Sigmoid colon (tissue), 7 donors: ENCODE measurements around the gene CECR2. TPM values are rescaled to one million over a fixed set of nuclear protein-coding genes. Genes with fewer than 3 reads are reported as not detected.

Source experiments
- DNase-seq: peaks from one replicate; pipeline ENCODE4 v3.0.0-alpha.2; 2019
- H3K27ac ChIP-seq, 4 donors: fragments of 200-600 bp; sonication (generic); one replicate each; pipeline ENCODE4 v1.5.1; 2016 to 2019; ENCODE audit warnings: mild to moderate bottlenecking in 1 of 4
- H3K27me3 ChIP-seq, 3 donors: fragments of 200-600 bp; sonication (generic); one replicate each; pipeline ENCODE4 v1.5.1; 2019; ENCODE audit warnings: mild to moderate bottlenecking in 1 of 3
- H3K36me3 ChIP-seq, 4 donors: fragments of 200-600 bp; sonication (generic); one replicate each; pipeline ENCODE4 v1.5.1; 2016 to 2019
- H3K4me1 ChIP-seq, 4 donors: fragments of 200-600 bp; sonication (generic); one replicate each; pipeline ENCODE4 v1.5.1; 2017 to 2019
- H3K4me3 ChIP-seq, 4 donors: fragments of 200-600 bp; sonication (generic); one replicate each; pipeline ENCODE4 v1.5.1; 2017 to 2019; ENCODE audit warnings: mild to moderate bottlenecking in 2 of 4, moderate library complexity in 1 of 4
- H3K9me3 ChIP-seq, 4 donors: fragments of 200-600 bp in 3 of 4; sonication (generic) in 3 of 4; one replicate each; pipeline versions ENCODE4 v1.5.1 to v1.6.1; 2013 to 2019
- EP300 ChIP-seq, 4 donors: sonication (generic); formaldehyde crosslinking; IDR thresholded peaks; one replicate each; pipeline ENCODE4 v1.6.1; 2017; ENCODE audit warnings: antibody characterized with exemption in 4 of 4
- POLR2A ChIP-seq, 2 donors: fragments of 450-650 bp; IDR thresholded peaks; one replicate each; pipeline ENCODE4 v1.6.1; 2016; ENCODE audit warnings: antibody characterized with exemption in 2 of 2, mild to moderate bottlenecking in 2 of 2, moderate library complexity in 2 of 2
- POLR2AphosphoS5 ChIP-seq, 4 donors: sonication (generic); formaldehyde crosslinking; IDR thresholded peaks; one replicate each; pipeline ENCODE4 v1.6.1; 2017; ENCODE audit warnings: antibody characterized with exemption in 4 of 4
- WGBS, 2 donors: extraction: QIAGEN DNeasy Blood & Tissue Kit; methylation state at CpG; one replicate each; pipeline ENCODE4 v1.1.7; 2013; 5-methylcytosine and 5-hydroxymethylcytosine counted together
- intact Hi-C: fragments of 100-400 bp; cut with DNase I; formaldehyde crosslinking; loops from one replicate; pipeline ENCODE4 v1.15.1; 2023
- polyA plus RNA-seq, 3 donors: library from polyadenylated mRNA; stranded (reverse); fragments of 200-250 nt; gene quantifications; one replicate each; pipeline ENCODE4 v1.2.3, GENCODE V29; 2013
- total RNA-seq, 4 donors: library from RNA; depleted of rRNA; stranded (reverse); fragments of >200 nt; gene quantifications; one replicate each; pipeline ENCODE4 v1.1.0, GENCODE V29; 2016
- TF ChIP-seq, protein P1 (sequence below), 4 experiments: fragments of 450-650 bp in 3 of 4; fragments of 200-600 bp in 1 of 4; IDR thresholded peaks; one replicate each; pipeline ENCODE4 v1.5.1; 2016 to 2019; ENCODE audit warnings: antibody characterized with exemption in 4 of 4, mild to moderate bottlenecking in 3 of 4, moderate library complexity in 2 of 4
- donor health status: healthy with polysubstance abuse.
- donor health status: Bipolar disorder and iron deficiency.
- donor health status: healthy.

Gene CECR2
- total and polyA plus RNA-seq, 7 donors, result 0.39 to 2.8 (median 1.3) TPM; not detected in 1

DNA sequence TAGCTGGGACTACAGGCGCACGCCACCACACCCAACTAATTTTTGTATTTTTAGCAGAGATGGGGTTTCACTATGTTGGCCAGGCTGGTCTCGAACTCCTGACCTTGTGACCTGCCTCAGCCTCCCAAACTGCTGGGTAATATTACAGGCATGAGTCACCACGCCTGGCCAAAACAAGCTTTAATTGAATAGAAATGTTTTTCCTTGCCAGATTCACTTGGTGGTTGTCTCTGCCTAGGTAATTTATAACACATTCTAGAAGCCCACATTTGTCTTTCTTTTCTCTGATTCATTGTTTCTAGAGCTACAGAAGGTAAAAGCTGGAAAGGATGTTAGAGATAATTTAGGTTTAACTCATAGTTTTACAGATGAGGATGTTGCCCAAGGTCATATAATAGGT, 41.3 kb downstream of the CECR2 start:
- no peak overlapping the region for H3K4me3 ChIP-seq
- no peak overlapping the region for H3K27ac ChIP-seq
- WGBS, 2 donors, result 87 to 93% methylated on average over 4 of the region's 4 CpGs
- intact Hi-C loops, result no loop called here
- no peaks in the 10 kb centered on the region for H3K36me3 ChIP-seq
- H3K9me3 ChIP-seq, result no peaks in the 10 kb centered on the region
- no peaks in the 10 kb centered on the region for H3K27me3 ChIP-seq
- no peaks in the 10 kb centered on the region for H3K4me1 ChIP-seq
- no peak for DNase-seq
- TF ChIP-seq EP300 (IDR thresholded peaks at IDR 0.05) (no peak), POLR2A (IDR thresholded peaks at IDR 0.05) (no peak), POLR2AphosphoS5 (IDR thresholded peaks at IDR 0.05) (no peak)
- TF ChIP-seq, protein P1, sequence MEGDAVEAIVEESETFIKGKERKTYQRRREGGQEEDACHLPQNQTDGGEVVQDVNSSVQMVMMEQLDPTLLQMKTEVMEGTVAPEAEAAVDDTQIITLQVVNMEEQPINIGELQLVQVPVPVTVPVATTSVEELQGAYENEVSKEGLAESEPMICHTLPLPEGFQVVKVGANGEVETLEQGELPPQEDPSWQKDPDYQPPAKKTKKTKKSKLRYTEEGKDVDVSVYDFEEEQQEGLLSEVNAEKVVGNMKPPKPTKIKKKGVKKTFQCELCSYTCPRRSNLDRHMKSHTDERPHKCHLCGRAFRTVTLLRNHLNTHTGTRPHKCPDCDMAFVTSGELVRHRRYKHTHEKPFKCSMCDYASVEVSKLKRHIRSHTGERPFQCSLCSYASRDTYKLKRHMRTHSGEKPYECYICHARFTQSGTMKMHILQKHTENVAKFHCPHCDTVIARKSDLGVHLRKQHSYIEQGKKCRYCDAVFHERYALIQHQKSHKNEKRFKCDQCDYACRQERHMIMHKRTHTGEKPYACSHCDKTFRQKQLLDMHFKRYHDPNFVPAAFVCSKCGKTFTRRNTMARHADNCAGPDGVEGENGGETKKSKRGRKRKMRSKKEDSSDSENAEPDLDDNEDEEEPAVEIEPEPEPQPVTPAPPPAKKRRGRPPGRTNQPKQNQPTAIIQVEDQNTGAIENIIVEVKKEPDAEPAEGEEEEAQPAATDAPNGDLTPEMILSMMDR (IDR thresholded peaks at IDR 0.05), result no peak

GRCh38 chr22:17411213-17411612, 42.0 kb downstream of the CECR2 start:
- intact Hi-C loops, result no loop called here

DNA sequence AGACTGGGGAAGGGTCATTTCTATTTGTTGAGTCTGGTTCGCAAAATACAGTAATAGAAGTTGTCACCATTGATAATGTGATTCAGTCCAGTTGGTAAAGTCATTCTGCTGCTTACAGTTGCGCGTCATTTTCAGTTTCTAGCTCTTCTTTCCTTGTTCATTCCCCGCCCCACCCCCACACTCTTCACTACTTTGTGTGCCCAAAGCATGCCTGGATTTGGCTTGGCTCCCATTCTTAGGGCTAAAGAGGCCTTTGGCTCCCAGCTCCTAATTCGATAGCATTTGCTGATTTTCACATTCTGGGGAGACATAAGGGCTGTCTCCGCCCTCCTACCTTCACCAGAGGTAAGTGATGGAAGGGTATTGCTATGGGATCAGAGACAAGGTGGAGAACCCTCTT, 43.0 kb downstream of the CECR2 start:
- no peaks in the 10 kb centered on the region for H3K36me3 ChIP-seq
- no peak overlapping the region for H3K4me3 ChIP-seq
- no peaks in the 10 kb centered on the region for H3K9me3 ChIP-seq
- no peak overlapping the region for H3K27ac ChIP-seq
- intact Hi-C loops, result no loop called here
- TF ChIP-seq, protein P1 (IDR thresholded peaks at IDR 0.05), result no peak
- TF ChIP-seq POLR2A (IDR thresholded peaks at IDR 0.05), result no peak
- WGBS, 2 donors, result 89 to 90% methylated on average over 6 of the region's 6 CpGs
- no peaks in the 10 kb centered on the region for H3K27me3 ChIP-seq
- no peak for DNase-seq
- H3K4me1 ChIP-seq, result no peaks in the 10 kb centered on the region

More at GRCh38 chr22:17411213-17411612, 42.0 kb downstream of the CECR2 start:
- H3K4me3 ChIP-seq, result no peak overlapping the region
- no peak overlapping the region for H3K27ac ChIP-seq
- TF ChIP-seq POLR2A (IDR thresholded peaks at IDR 0.05), result no peak
- no peak for TF ChIP-seq POLR2AphosphoS5 (IDR thresholded peaks at IDR 0.05)
- TF ChIP-seq, protein P1 (IDR thresholded peaks at IDR 0.05), result no peak
- no peak for TF ChIP-seq EP300 (IDR thresholded peaks at IDR 0.05)
- WGBS, 2 donors, result 58 to 69% methylated on average over 3 of the region's 3 CpGs
- H3K4me1 ChIP-seq, result no peaks in the 10 kb centered on the region
- H3K36me3 ChIP-seq, result no peaks in the 10 kb centered on the region
- H3K9me3 ChIP-seq, result no peaks in the 10 kb centered on the region
- no peak for DNase-seq
- no peaks in the 10 kb centered on the region for H3K27me3 ChIP-seq

DNA sequence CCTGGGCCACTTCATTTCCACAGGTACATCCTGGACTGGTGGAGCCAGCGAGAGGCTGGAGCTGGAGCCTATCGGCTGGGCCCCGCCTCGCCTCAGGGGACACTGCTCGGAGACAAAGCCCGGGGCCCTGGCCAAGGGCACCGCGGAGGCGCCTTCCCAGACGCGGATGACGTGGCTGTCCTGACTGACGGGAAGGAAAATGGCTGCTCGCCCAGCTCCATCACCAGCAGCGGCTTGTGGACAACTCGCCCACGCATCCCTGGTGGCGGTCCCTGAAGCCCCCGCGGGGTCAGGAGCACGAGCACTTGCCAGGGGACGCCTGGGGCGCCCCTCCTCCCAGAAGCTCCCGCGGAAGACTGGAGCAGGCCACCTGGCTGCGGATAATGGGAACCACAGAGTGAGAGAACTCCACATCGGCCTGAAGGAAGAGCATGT, 49.6 kb downstream of the CECR2 start:
- no peaks in the 10 kb centered on the region for H3K4me1 ChIP-seq
- 93 to 94% methylated on average over 27 of the region's 27 CpGs for WGBS, 2 donors
- no peaks in the 10 kb centered on the region for H3K36me3 ChIP-seq
- H3K9me3 ChIP-seq, result no peaks in the 10 kb centered on the region
- no peaks in the 10 kb centered on the region for H3K27me3 ChIP-seq
- no peak for DNase-seq
- TF ChIP-seq POLR2A (IDR thresholded peaks at IDR 0.05) (no peak), POLR2AphosphoS5 (IDR thresholded peaks at IDR 0.05) (no peak), EP300 (IDR thresholded peaks at IDR 0.05) (no peak)
- TF ChIP-seq, protein P1 (IDR thresholded peaks at IDR 0.05), result no peak
- H3K27ac ChIP-seq, result no peak overlapping the region
- H3K4me3 ChIP-seq, result no peak overlapping the region
- intact Hi-C loops, result no loop called here

DNA sequence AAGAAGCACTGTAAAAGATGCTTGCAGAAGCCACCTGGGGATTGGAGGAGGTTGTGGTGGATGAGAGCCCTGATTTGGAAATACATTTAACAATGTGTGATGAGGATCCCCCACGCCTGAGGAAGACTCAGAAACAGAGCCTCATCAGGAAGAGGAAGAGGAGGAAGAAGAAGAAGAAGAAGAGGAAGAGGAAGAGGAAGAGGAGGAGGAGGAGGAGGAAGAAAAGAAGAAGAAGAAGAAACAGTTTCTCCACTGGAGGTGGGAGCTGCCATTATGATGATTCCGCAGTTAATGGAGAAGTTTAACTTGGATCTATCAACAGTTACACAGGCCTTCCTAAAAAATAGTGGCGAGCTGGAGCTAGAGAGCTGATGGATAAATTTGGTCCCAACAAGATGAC, 50.1 kb downstream of the CECR2 start:
- 91% methylated on average over 3 of the region's 3 CpGs for WGBS, 2 donors
- Histone ChIP-seq H3K9me3 (no peaks in the 10 kb centered on the region), H3K36me3 (no peaks in the 10 kb centered on the region), H3K27me3 (no peaks in the 10 kb centered on the region), H3K4me3 (no peak overlapping the region), H3K27ac (no peak overlapping the region), H3K4me1 (no peaks in the 10 kb centered on the region)
- intact Hi-C loops, result no loop called here
- no peak for DNase-seq
- no peak for TF ChIP-seq POLR2A (IDR thresholded peaks at IDR 0.05)
- TF ChIP-seq, protein P1 (IDR thresholded peaks at IDR 0.05), result no peak
- TF ChIP-seq EP300 (IDR thresholded peaks at IDR 0.05), result no peak
- no peak for TF ChIP-seq POLR2AphosphoS5 (IDR thresholded peaks at IDR 0.05)
